Airway epithelial cell (primary cell): ENCODE data around the gene RBMXL3. TPM values are rescaled to one million over a fixed set of nuclear protein-coding genes. Genes with fewer than 3 reads are reported as not detected.

Experiments
- total RNA-seq: library from RNA; depleted of rRNA; stranded (reverse); fragments of >200 nt; gene quantifications from 2 replicates; pipeline ENCODE4 v1.2.3, GENCODE V29; 2015

RBMXL3 gene
- not detected in 2 replicates for total RNA-seq

GRCh38 chrX:115189110-115189509 lies at the start of gene RBMXL3:
RBMXL3 (plus strand) TSS chrX:115189410; CDS start chrX:115189442, 32 bp downstream.

GRCh38 chrX:115233497-115234455 lies 44.6 kb downstream of the RBMXL3 start, which contains the start of gene LRCH2:
LRCH2 (minus strand) TSS chrX:115234096; CDS start chrX:115234041, 55 bp downstream.

Other genes with a start within 250 kb of the RBMXL3 start
- 0.28 and 0.65 TPM in 2 replicates for gene IL13RA2, start 171.8 kb upstream of the RBMXL3 start, total RNA-seq
- 0.19 and 0.28 TPM in 2 replicates for gene LRCH2, start 44.7 kb downstream of the RBMXL3 start, total RNA-seq
- not detected in 2 replicates for gene LUZP4, start 100.3 kb downstream of the RBMXL3 start, total RNA-seq